HepG2 (cell line): ENCODE results near the gene URAD. TPM values are rescaled to one million over a fixed set of nuclear protein-coding genes. Genes with fewer than 3 reads are reported as not detected.

Experiments
- AFF4 ChIP-seq: sonication (generic); formaldehyde crosslinking; IDR thresholded peaks from 2 replicates; pipeline ENCODE4 v1.4.0; 2020; ENCODE audit warnings: missing genetic modification reagents
- ATF3 ChIP-seq: sonication (generic); formaldehyde crosslinking; IDR thresholded peaks from 2 replicates; pipeline ENCODE4 v1.4.0; 2020; ENCODE audit warnings: missing genetic modification reagents
- CEBPZ ChIP-seq: IDR thresholded peaks from 2 replicates; pipeline ENCODE4 v1.6.1; 2012; ENCODE audit warnings: low read length, improper control_type of control experiment
- HOXA7 ChIP-seq: sonication (generic); formaldehyde crosslinking; IDR thresholded peaks from 2 replicates; pipeline ENCODE4 v1.8.1; 2022; ENCODE audit warnings: mild to moderate bottlenecking, missing genetic modification reagents, moderate library complexity
- RFX1 ChIP-seq: fragments of 450-650 bp; IDR thresholded peaks from 2 replicates; pipeline ENCODE4 v1.6.1; 2017
- SCMH1 ChIP-seq: sonication (generic); formaldehyde crosslinking; IDR thresholded peaks from 2 replicates; pipeline ENCODE4 v1.9.0; 2021; ENCODE audit warnings: missing genetic modification reagents, mild to moderate bottlenecking, borderline replicate concordance
- SIX1 ChIP-seq: sonication (generic); formaldehyde crosslinking; IDR thresholded peaks from 2 replicates; pipeline ENCODE4 v1.4.0; 2020; ENCODE audit warnings: missing genetic modification reagents, borderline replicate concordance
- SRSF9 ChIP-seq: fragments of 200-400 bp; formaldehyde crosslinking; IDR thresholded peaks from 2 replicates; pipeline ENCODE4 v1.6.1; 2018; ENCODE audit warnings: borderline replicate concordance, mild to moderate bottlenecking, low read depth, low read length; ENCODE audit not compliant: insufficient read depth, poor library complexity, severe bottlenecking
- STAT5B ChIP-seq: sonication (generic); formaldehyde crosslinking; IDR thresholded peaks from 2 replicates; pipeline ENCODE4 v1.4.0; 2020; ENCODE audit warnings: missing genetic modification reagents
- TAF1 ChIP-seq: sonication (generic); formaldehyde crosslinking; IDR thresholded peaks from 2 replicates; pipeline ENCODE4 v1.4.0; 2020; ENCODE audit warnings: missing genetic modification reagents
- TEAD3 ChIP-seq: optimal IDR thresholded peaks from 2 replicates; pipeline ENCODE3; 2016; ENCODE audit warnings: borderline replicate concordance
- TEF ChIP-seq: sonication (generic); formaldehyde crosslinking; IDR thresholded peaks from 2 replicates; pipeline ENCODE4 v1.5.0; 2020; ENCODE audit warnings: missing genetic modification reagents
- USF2 ChIP-seq, 2 experiments: sonication (generic) in 1 of 2; formaldehyde crosslinking in 1 of 2; IDR thresholded peaks; 2 replicates each; pipeline versions ENCODE4 v1.5.1 to v1.6.1; 2011 to 2020; ENCODE audit warnings: borderline replicate concordance in 1 of 2, low read depth in 1 of 2, low read length in 1 of 2, mild to moderate bottlenecking in 1 of 2, missing genetic modification reagents in 1 of 2, moderate library complexity in 1 of 2
- ZNF253 ChIP-seq: sonication (generic); formaldehyde crosslinking; IDR thresholded peaks from 2 replicates; pipeline ENCODE4 v1.8.0; 2022; ENCODE audit warnings: mild to moderate bottlenecking, missing genetic modification reagents, borderline replicate concordance
- ZNF703 ChIP-seq: sonication (generic); formaldehyde crosslinking; IDR thresholded peaks from 2 replicates; pipeline ENCODE4 v1.5.1; 2020; ENCODE audit warnings: missing genetic modification reagents, mild to moderate bottlenecking, moderate library complexity, borderline replicate concordance
- ZNF782 ChIP-seq: sonication (generic); formaldehyde crosslinking; IDR thresholded peaks from 2 replicates; pipeline ENCODE4 v1.4.0; 2020; ENCODE audit warnings: missing genetic modification reagents, mild to moderate bottlenecking, borderline replicate concordance
- ZNF839 ChIP-seq: sonication (generic); formaldehyde crosslinking; IDR thresholded peaks from 2 replicates; pipeline ENCODE4 v1.4.0; 2020; ENCODE audit warnings: missing genetic modification reagents, mild to moderate bottlenecking, borderline replicate concordance
- polyA plus RNA-seq, 8 experiments: library from polyadenylated mRNA; depleted of rRNA in 3 of 8; stranded (reverse) in 7 of 8; unstranded in 1 of 8; fragments of >200 nt; fragmentation: Illumina TruSeq in 4 of 8; extraction: Trizol in 4 of 8; gene quantifications; 2 replicates each; pipeline versions ENCODE4 v1.2.1 to v1.2.3, GENCODE V29; 2011 to 2016; ENCODE audit warnings: low read depth in 4 of 8, missing spikeins in 1 of 8, mixed read lengths in 1 of 8; ENCODE audit not compliant: insufficient read depth in 1 of 8
- total RNA-seq, 5 experiments: library from RNA; depleted of rRNA; stranded (reverse); fragments of >200 nt; fragmentation: Illumina TruSeq; extraction: Trizol; gene quantifications; 2 replicates each; pipeline ENCODE4 v1.2.3, GENCODE V29; 2016; ENCODE audit warnings: low read depth in 1 of 5

The URAD gene
- total and polyA plus RNA-seq, 2 of the 13 experiments (the other 11 are each of a cell fraction or from before 2014, with no cell fraction given), result not detected

- TF ChIP-seq AFF4 (no peak), TEAD3 (peak; percentile 79), TAF1 (CRISPR knock-in tag) (peak; percentile 42; the same call in 1 of the 2 replicates), TEF (CRISPR knock-in tag) (no peak), USF2 (IDR thresholded peaks at IDR 0.05; ENCODE audit: low read depth, low read length) (no peak), USF2 (CRISPR knock-in tag; IDR thresholded peaks at IDR 0.05; ENCODE audit: borderline replicate concordance) (no peak), ZNF839 (CRISPR knock-in tag) (no peak; the same call in 1 of the 2 replicates), SCMH1 (CRISPR knock-in tag) (no peak), ZNF782 (CRISPR knock-in tag) (peak; percentile 90; the same call in 1 of the 2 replicates), SRSF9 (no peak), HOXA7 (0 out of 2 replicates have a peak, but pooled peaks have one; percentile 32), ZNF253 (CRISPR knock-in tag) (peak; percentile 93; the same call in 1 of the 2 replicates), RFX1 (peak; percentile 78), ATF3 (CRISPR knock-in tag) (0 out of 2 replicates have a peak, but pooled peaks have one; percentile 12), STAT5B (CRISPR knock-in tag) (no peak), SIX1 (CRISPR knock-in tag) (no peak), ZNF703 (CRISPR knock-in tag) (peak; percentile 53; the same call in 1 of the 2 replicates), CEBPZ (no peak)
These were observed 27.9 kb downstream of the URAD start (continued) for GRCh38 chr13:27960362-27961226.
